Mammary epithelial cell (primary cell): ENCODE measurements around the gene SLC12A9.

Source experiments
- CTCF ChIP-seq, 2 donors: IDR thresholded peaks in 1 of 2; conservative IDR thresholded peaks in 1 of 2; 2 replicates each; pipeline ENCODE4 v1.5.1; 2011 to 2012; ENCODE audit warnings: inconsistent platforms in 2 of 2, low read length in 2 of 2, mild to moderate bottlenecking in 2 of 2, control low read depth in 1 of 2, low read depth in 1 of 2; ENCODE audit not compliant: insufficient read depth in 1 of 2; ENCODE audit errors: extremely low read depth in 1 of 2
- EZH2 ChIP-seq: IDR thresholded peaks from 2 replicates; pipeline ENCODE4 v1.6.1; 2012; ENCODE audit warnings: low read length, inconsistent platforms, borderline replicate concordance

GRCh38 chr7:100914208-100914878 lies 61.8 kb downstream of the SLC12A9 start:
- TF ChIP-seq CTCF (conservative IDR thresholded peaks at IDR 0.05 in 1 of 2, IDR thresholded peaks at IDR 0.05 in 1 of 2; ENCODE audit: extremely low read depth in 1 of 2, insufficient read depth in 1 of 2, low read depth in 1 of 2, low read length in 2 of 2) (no peak), EZH2 (no peak)
